Measurements from ENCODE around the gene EDN3. TPM values are rescaled to one million over a fixed set of nuclear protein-coding genes. Genes with fewer than 3 reads are reported as not detected.

EDN3 gene
- total and polyA plus RNA-seq, 9 of the 15 experiments (the other 6 are each of a cell fraction or from before 2014, with no cell fraction given) = not detected

GRCh38 chr20:59335377-59335776 lies 35.0 kb downstream of the EDN3 start:
- POLR2A ChIA-PET = interaction anchor here (1.2 kb wide), 1 partner anchor 13 kb away, joined by 5 read pairs; no protein-coding TSS in a partner anchor
- H3K4me2 ChIP-seq (ENCODE audit: insufficient read depth, low read length) = no peak overlapping the region
- DNase-seq (ENCODE audit: extremely low read depth in 1 of 4, low spot score in 3 of 4) (no peak), ATAC-seq (no peak), FAIRE-seq (no peak)
- H3K9me3 ChIP-seq (replicated peaks; ENCODE audit: control insufficient read depth, insufficient read depth, low read depth, low read length) = no peaks in the 10 kb centered on the region
- intact Hi-C loops (cut with micrococcal nuclease) (no loop called here), in situ Hi-C loops (cut with MboI) (no loop called here)
- H3K4me1 ChIP-seq (replicated peaks in 1 of 2; ENCODE audit: control insufficient read depth in 2 of 2, insufficient read depth in 2 of 2, low read length in 2 of 2) = no peaks in the 10 kb centered on the region
- no peak overlapping the region for H2AFZ ChIP-seq (ENCODE audit: low read depth, low read length)
- no peaks in the 10 kb centered on the region for H3K36me3 ChIP-seq (ENCODE audit: control insufficient read depth, insufficient read depth, low read length)
- TF ChIP-seq HLTF (IDR thresholded peaks at IDR 0.05) = no peak
- no peak overlapping the region for H3K9ac ChIP-seq (ENCODE audit: insufficient read depth in 1 of 2, low read depth in 2 of 2, low read length in 2 of 2)
- no peak overlapping the region for H3K4me3 ChIP-seq
- H3K27me3 ChIP-seq (ENCODE audit: control insufficient read depth in 2 of 2, insufficient read depth in 2 of 2, low read length in 2 of 2) = peaks cover 22 to 29% of the 10 kb centered on the region in 2 experiments; a peak in 4 of 5 replicates
- no peaks in the 10 kb centered on the region for H3K9me1 ChIP-seq (ENCODE audit: control insufficient read depth, insufficient read depth, low read length)
- H3K27ac ChIP-seq (ENCODE audit: extremely low read depth, low read depth, low read length) = no peak overlapping the region
- no peaks in the 10 kb centered on the region for H4K20me1 ChIP-seq (replicated peaks; ENCODE audit: control insufficient read depth, insufficient read depth, low read length)
- no peaks in the 10 kb centered on the region for H3K79me2 ChIP-seq (ENCODE audit: control insufficient read depth, insufficient read depth, low read length)
- no TSS peak for BruUV-seq (replicated peaks)
- CTCF ChIA-PET (ENCODE audit: low intra/inter-chr PET ratio) = no interaction called here
- WGBS (ENCODE audit: insufficient coverage, low coverage, missing lambda C conversion rate) = 3% methylated on average over 4 of the region's 4 CpGs

GRCh38 chr20:59336540-59336939 lies 36.1 kb downstream of the EDN3 start:
- Histone ChIP-seq H3K4me2 (ENCODE audit: insufficient read depth, low read length) (no peak overlapping the region), H4K20me1 (replicated peaks; ENCODE audit: control insufficient read depth, insufficient read depth, low read length) (no peaks in the 10 kb centered on the region), H3K4me1 (replicated peaks in 1 of 2; ENCODE audit: control insufficient read depth in 2 of 2, insufficient read depth in 2 of 2, low read length in 2 of 2) (no peaks in the 10 kb centered on the region), H3K9me3 (replicated peaks; ENCODE audit: control insufficient read depth, insufficient read depth, low read depth, low read length) (no peaks in the 10 kb centered on the region), H3K9me1 (ENCODE audit: control insufficient read depth, insufficient read depth, low read length) (no peaks in the 10 kb centered on the region), H3K4me3 (no peak overlapping the region), H2AFZ (ENCODE audit: low read depth, low read length) (no peak overlapping the region), H3K36me3 (ENCODE audit: control insufficient read depth, insufficient read depth, low read length) (no peaks in the 10 kb centered on the region), H3K27ac (ENCODE audit: extremely low read depth, low read depth, low read length) (no peak overlapping the region), H3K9ac (ENCODE audit: insufficient read depth in 1 of 2, low read depth in 2 of 2, low read length in 2 of 2) (no peak overlapping the region), H3K27me3 (ENCODE audit: control insufficient read depth in 2 of 2, insufficient read depth in 2 of 2, low read length in 2 of 2) (peaks cover 14 to 23% of the 10 kb centered on the region in 2 experiments; a peak in 4 of 5 replicates), H3K79me2 (ENCODE audit: control insufficient read depth, insufficient read depth, low read length) (no peaks in the 10 kb centered on the region)
- ATAC-seq = no peak
- intact Hi-C loops (cut with micrococcal nuclease) = no loop called here
- 1% methylated on average over 5 of the region's 5 CpGs for WGBS (ENCODE audit: insufficient coverage, low coverage, missing lambda C conversion rate)
- DNase-seq (ENCODE audit: extremely low read depth in 1 of 4, low spot score in 3 of 4) = no peak
- POLR2A ChIA-PET = interaction anchor here (0.6 kb wide), 1 partner anchor 1133 kb away, joined by 3 read pairs; no protein-coding TSS in a partner anchor
- FAIRE-seq = no peak
- in situ Hi-C loops (cut with MboI) = no loop called here
- CTCF ChIA-PET (ENCODE audit: low intra/inter-chr PET ratio) = no interaction called here
- no TSS peak for BruUV-seq (replicated peaks)
- TF ChIP-seq FOS (IDR thresholded peaks at IDR 0.05; ENCODE audit: extremely low read depth, insufficient read length) (no peak), NR1H2 (CRISPR knock-in tag; IDR thresholded peaks at IDR 0.05) (no peak), MYBL2 (IDR thresholded peaks at IDR 0.05; ENCODE audit: low read depth) (no peak), MYBL2 (CRISPR knock-in tag; IDR thresholded peaks at IDR 0.05; ENCODE audit: borderline replicate concordance) (no peak), ESRRB (CRISPR knock-in tag; IDR thresholded peaks at IDR 0.05; ENCODE audit: borderline replicate concordance) (no peak), USF1 (CRISPR knock-in tag; IDR thresholded peaks at IDR 0.05) (no peak), COPS2 (conservative IDR thresholded peaks at IDR 0.05) (no peak), SMAD3 (CRISPR knock-in tag; conservative IDR thresholded peaks at IDR 0.05) (no peak)

Measured in K562 (cell line).